Esophagus muscularis mucosa (tissue), 3 donors: ENCODE results near the gene NTRK3.

ENCODE experiments used
- CTCF ChIP-seq, 3 experiments: fragments of 200-600 bp in 2 of 3; fragments of 450-650 bp in 1 of 3; sonication (generic) in 2 of 3; IDR thresholded peaks; one replicate each; pipeline ENCODE4 v1.5.1; 2017 to 2019; ENCODE audit warnings: antibody characterized with exemption in 3 of 3, mild to moderate bottlenecking in 2 of 3, moderate library complexity in 1 of 3
- POLR2A ChIP-seq: fragments of 450-650 bp; IDR thresholded peaks from one replicate; pipeline ENCODE4 v1.6.1; 2017; ENCODE audit warnings: antibody characterized with exemption, moderate library complexity, mild to moderate bottlenecking, low read depth

GRCh38 chr15:88046576-88047129 lies 209.9 kb downstream of the NTRK3 start:
- no peak for TF ChIP-seq POLR2A
- no peak for TF ChIP-seq CTCF (IDR thresholded peaks at IDR 0.05)
